ENCODE results near the gene SIX1. TPM values are rescaled to one million over a fixed set of nuclear protein-coding genes. Genes with fewer than 3 reads are reported as not detected.

The SIX1 gene
- total and polyA plus RNA-seq, 2 experiments from 2014 or later = 0.35 to 0.71 TPM

GRCh38 chr14:60640859-60641741, 8.2 kb downstream of the SIX1 start:
- DNase-seq (ENCODE audit: low spot score) (peak; percentile 52), ATAC-seq (no peak)
- H3K27me3 Mint-ChIP-seq (ENCODE audit: insufficient read depth, low read depth, poor library complexity) = peaks cover 97% of the 10 kb centered on the region
- Histone ChIP-seq H2AFZ (no peak overlapping the region), H4K20me1 (replicated peaks; ENCODE audit: insufficient read depth) (peaks cover 4% of the 10 kb centered on the region; the same call in 1 of the 2 replicates), H3K9me2 (ENCODE audit: insufficient read depth) (no peaks in the 10 kb centered on the region), H3F3A (replicated peaks; ENCODE audit: low read depth) (peaks cover 15% of the 10 kb centered on the region), H3K27me3 (ENCODE audit: insufficient read depth) (peaks cover 99% of the 10 kb centered on the region), H3K4me1 (ENCODE audit: insufficient read depth) (peaks cover 79% of the 10 kb centered on the region), H3K36me3 (ENCODE audit: insufficient read depth) (no peaks in the 10 kb centered on the region), H3K4me2 (peak overlapping the region; percentile 77), H3K4me3 (peak overlapping the region; percentile 49), H3K27ac (ENCODE audit: low read depth) (no peak overlapping the region), H3K79me2 (replicated peaks; ENCODE audit: insufficient read depth) (no peaks in the 10 kb centered on the region)
- no peaks in the 10 kb centered on the region for H3K36me3 Mint-ChIP-seq (ENCODE audit: low read depth)
- H3K4me3 Mint-ChIP-seq = peak overlapping the region; percentile 69
- peaks cover 69% of the 10 kb centered on the region for H3K4me1 Mint-ChIP-seq
- no peak overlapping the region for H3K27ac Mint-ChIP-seq
- TF ChIP-seq ZNF462 (CRISPR knock-in tag; IDR thresholded peaks at IDR 0.05) (no peak), CREB1 (CRISPR knock-in tag; IDR thresholded peaks at IDR 0.05; ENCODE audit: low read depth) (no peak), EZH2 (IDR thresholded peaks at IDR 0.05; ENCODE audit: low read depth, unreplicated experiment) (peak; percentile 70), EZH2phosphoT487 (IDR thresholded peaks at IDR 0.05; ENCODE audit: unreplicated experiment) (peak; percentile 54), JUNB (IDR thresholded peaks at IDR 0.05; ENCODE audit: unreplicated experiment) (no peak), NANOG (IDR thresholded peaks at IDR 0.05; ENCODE audit: borderline replicate concordance) (no peak), CTCF (conservative IDR thresholded peaks at IDR 0.05; ENCODE audit: low read depth in 2 of 2) (no peak), ETS1 (IDR thresholded peaks at IDR 0.05) (no peak)
- no peaks in the 10 kb centered on the region; the same call in 2 of the 3 replicates for H3K9me3 Mint-ChIP-seq
